Islet of Langerhans (tissue), 1 donor: Measurements from ENCODE around the gene OR52L1.

Experiments
- FAIRE-seq: peaks from one replicate; lab custom pipeline; 2011; peaks lifted over from hg19 to GRCh38; lab: Jason Lieb, UNC

OR52L1 gene

DNA sequence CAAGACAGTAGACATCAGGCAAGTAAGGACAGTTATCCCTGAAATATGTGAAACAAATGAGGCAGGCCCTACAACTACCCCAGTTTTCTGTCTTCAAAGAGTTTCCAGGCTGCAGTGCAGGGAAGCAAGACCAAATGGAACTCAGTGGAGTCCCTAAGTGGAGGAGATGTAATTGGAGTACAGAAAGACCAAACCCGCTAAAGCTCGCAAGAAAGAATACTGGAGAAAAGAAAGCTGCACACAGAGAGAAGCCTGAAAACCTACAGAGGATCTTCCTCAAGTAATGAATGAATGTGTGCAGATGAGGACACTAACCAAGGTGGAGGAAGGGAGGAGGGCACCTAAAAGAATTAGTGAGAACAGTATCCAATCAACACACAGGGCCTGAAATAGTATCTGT lies 46.0 kb downstream of the OR52L1 start:
- FAIRE-seq = no peak

DNA sequence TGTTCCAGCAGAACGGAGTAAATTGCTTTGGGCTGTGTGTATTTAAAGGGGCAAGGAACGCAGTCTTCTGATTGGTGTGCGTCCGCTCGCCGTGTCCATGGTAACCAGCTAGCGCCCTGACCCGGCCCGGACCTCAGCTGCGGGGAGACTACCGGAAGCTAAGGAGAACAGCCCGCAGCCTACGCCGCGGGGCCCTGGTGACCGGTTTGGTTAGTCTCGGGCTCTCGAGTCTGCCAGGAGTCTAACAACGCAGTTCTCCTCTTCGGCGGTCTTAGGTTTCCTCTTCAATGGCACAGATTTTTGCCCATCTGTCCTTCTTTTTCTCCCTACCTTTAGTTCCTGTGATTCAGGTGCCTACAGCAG lies 48.2 kb downstream of the OR52L1 start:
- FAIRE-seq = no peak

DNA sequence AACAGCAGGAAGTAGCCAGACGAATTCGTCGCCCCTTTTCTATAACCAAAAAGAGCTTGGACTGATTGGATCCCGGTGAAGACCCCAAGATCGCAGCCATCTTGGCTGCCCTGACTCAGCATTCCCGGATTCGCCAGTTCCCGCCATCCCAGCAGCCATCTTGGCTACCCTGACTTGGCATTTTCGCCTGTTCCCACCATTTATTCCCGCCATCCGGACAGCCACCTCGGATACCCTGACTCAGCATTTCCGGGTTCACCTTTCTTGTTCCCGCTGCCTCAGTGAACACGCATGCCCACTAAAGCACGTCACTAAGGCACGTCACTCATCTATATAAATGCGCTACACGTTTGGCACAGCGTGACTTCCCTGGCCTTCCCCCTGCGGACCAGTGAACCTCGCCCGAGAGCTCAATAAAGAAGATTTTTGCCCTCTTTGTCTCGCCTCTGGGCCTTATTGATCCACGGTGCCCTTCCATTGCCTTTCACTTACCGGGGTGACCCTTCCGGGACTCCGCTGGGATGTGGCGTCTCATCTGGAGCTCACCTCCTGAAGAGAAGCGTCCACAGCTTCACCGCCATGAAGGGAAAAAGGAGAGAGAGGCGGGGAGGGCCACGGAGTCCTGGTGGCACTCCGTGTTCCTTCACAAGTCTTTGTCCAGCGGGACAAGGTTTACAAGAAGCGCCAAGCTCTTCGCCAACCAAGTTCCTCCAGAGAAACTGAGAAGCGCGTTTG lies 48.8 kb downstream of the OR52L1 start:
- no peak for FAIRE-seq
